Psoas muscle (tissue), 8 donors: ENCODE results near the gene ALS2CL. TPM values are rescaled to one million over a fixed set of nuclear protein-coding genes. Genes with fewer than 3 reads are reported as not detected.

Experiments used
- ATAC-seq, 4 donors: fragments of 200-7000 bp; cut with Tn5 transposase; one replicate each; pipeline ENCODE4 v1.9.1; 2020; ENCODE audit warnings: moderate library complexity in 3 of 4, mild to moderate bottlenecking in 2 of 4
- DNase-seq, 2 donors: peaks; one replicate each; pipeline ENCODE4 v3.0.0-alpha.2; 2020
- H3K27ac ChIP-seq: fragments of 200-600 bp; one replicate; pipeline ENCODE4 v1.8.0; 2022
- H3K27me3 ChIP-seq, 3 donors: fragments of 200-600 bp in 1 of 3; one replicate each; pipeline versions ENCODE4 v1.6.1 to v1.8.0; 2013 to 2022; ENCODE audit warnings: low read length in 2 of 3, mild to moderate bottlenecking in 2 of 3, moderate library complexity in 1 of 3; ENCODE audit not compliant: insufficient read depth in 3 of 3
- H3K36me3 ChIP-seq, 2 donors: fragments of 200-600 bp in 1 of 2; one replicate each; pipeline versions ENCODE4 v1.6.1 to v1.8.0; 2013 to 2022; ENCODE audit warnings: low read depth in 1 of 2, mild to moderate bottlenecking in 1 of 2, moderate library complexity in 1 of 2; ENCODE audit not compliant: insufficient read depth in 1 of 2
- H3K4me1 ChIP-seq: fragments of 200-600 bp; one replicate; pipeline ENCODE4 v1.8.0; 2022
- H3K4me3 ChIP-seq: fragments of 200-600 bp; one replicate; pipeline ENCODE4 v1.8.0; 2022; ENCODE audit warnings: mild to moderate bottlenecking
- H3K9me3 ChIP-seq: fragments of 200-600 bp; one replicate; pipeline ENCODE4 v1.8.0; 2022
- CTCF ChIP-seq: fragments of 200-600 bp; IDR thresholded peaks from one replicate; pipeline ENCODE4 v1.8.0; 2022; ENCODE audit warnings: antibody characterized with exemption
- WGBS, 3 donors: extraction: QIAGEN DNeasy Blood & Tissue Kit; methylation state at CpG; one replicate each; pipeline versions ENCODE4 v1.1.6 to v1.1.7; 2013; 5-methylcytosine and 5-hydroxymethylcytosine counted together
- intact Hi-C, 2 donors: fragments of 100-400 bp; cut with DNase I; formaldehyde crosslinking; loops; one replicate each; pipeline versions ENCODE4 v1.11.0 to v1.14.2; 2022
- polyA plus RNA-seq, 3 donors: library from polyadenylated mRNA; stranded (reverse); fragments of 200-250 nt; gene quantifications; one replicate each; pipeline ENCODE4 v1.2.3, GENCODE V29; 2013
- total RNA-seq, 4 donors: library from RNA; stranded (reverse); fragmentation: NEBNext Ultra II Directional in 2 of 4; extraction: Animal tissue kit (Norgen Biotek cat#: 25700) in 2 of 4; gene quantifications; one replicate each; pipeline versions ENCODE4 v1.2.1 to v1.2.4, GENCODE V29; 2021 to 2023
- donor health status: healthy with polysubstance abuse.
- donor health status: DM: no; HTN: no; CAD: no; lungs with moderate emphysema.
- donor health status: Bipolar disorder and iron deficiency.
- donor health status: healthy.
- donor health status: DM: yes; HTN: yes; CAD: no.
- donor health status: DM: no; HTN: no; CAD: no.
- donor health status: DM: no; HTN: no; CAD: no.
- donor health status: DM: yes; HTN: yes; CAD: no.

Gene ALS2CL
- total and polyA plus RNA-seq, 7 donors: 5.0 to 10.1 (median 6.3) TPM

- H3K27ac ChIP-seq: peak overlapping the region; percentile 86
- 9 to 14% (median 10%) methylated on average over 36 of the region's 36 CpGs for WGBS, 3 donors
- intact Hi-C loops: loop anchor here (1.0 to 5.0 kb wide), 4 partner anchors 63 to 142 kb away; partner anchors contain the start of gene LRRC2 (in 1 of the 2)
- ATAC-seq: peak; percentile 95 to 97 (median 96)
- TF ChIP-seq CTCF: peak; percentile 99
- H3K4me3 ChIP-seq: peak overlapping the region; percentile 57
- no peaks in the 10 kb centered on the region for H3K27me3 ChIP-seq
- peaks cover 12% of the 10 kb centered on the region for H3K4me1 ChIP-seq
- H3K9me3 ChIP-seq: no peaks in the 10 kb centered on the region
- DNase-seq: peak; percentile 82 to 93
- no peaks in the 10 kb centered on the region for H3K36me3 ChIP-seq
These were observed 63.6 kb downstream of the ALS2CL start for GRCh38 chr3:46629551-46630517.

- WGBS, 3 donors: 42 to 53% (median 50%) methylated on average over 10 of the region's 10 CpGs
- peak overlapping the region; percentile 86 for H3K27ac ChIP-seq
- H3K4me1 ChIP-seq: peaks cover 12% of the 10 kb centered on the region
- DNase-seq (peak in 1 of 2 donors; percentile 55), ATAC-seq (peak in 3 of 4 donors; percentile 25 to 53 (median 42))
- intact Hi-C loops: loop anchor here in 1 of 2 donors (5.0 kb wide), 1 partner anchor 67 kb away; no protein-coding TSS in a partner anchor
- no peaks in the 10 kb centered on the region for H3K9me3 ChIP-seq
- no peaks in the 10 kb centered on the region for H3K27me3 ChIP-seq
- H3K36me3 ChIP-seq: no peaks in the 10 kb centered on the region
- peak overlapping the region; percentile 57 for H3K4me3 ChIP-seq
- TF ChIP-seq CTCF: no peak
These were observed 64.5 kb downstream of the ALS2CL start for GRCh38 chr3:46628901-46629369.

GRCh38 chr3:46627078-46627477 lies 66.4 kb downstream of the ALS2CL start:
- intact Hi-C loops: loop anchor here in 1 of 2 donors (5.0 kb wide), 1 partner anchor 65 kb away; no protein-coding TSS in a partner anchor
- no peak for DNase-seq

GRCh38 chr3:46626039-46626438 lies 67.4 kb downstream of the ALS2CL start:
- no peak overlapping the region for H3K27ac ChIP-seq
- no peak for TF ChIP-seq CTCF
- ATAC-seq (no peak), DNase-seq (no peak)
- intact Hi-C loops: loop anchor here in 1 of 2 donors (5.0 kb wide), 1 partner anchor 64 kb away; no protein-coding TSS in a partner anchor
- H3K9me3 ChIP-seq: no peaks in the 10 kb centered on the region
- H3K4me3 ChIP-seq: no peak overlapping the region
- 94 to 95% (median 94%) methylated on average over 4 of the region's 4 CpGs for WGBS, 3 donors
- no peaks in the 10 kb centered on the region for H3K27me3 ChIP-seq
- H3K4me1 ChIP-seq: peaks cover 12% of the 10 kb centered on the region
- no peaks in the 10 kb centered on the region for H3K36me3 ChIP-seq

More at GRCh38 chr3:46627078-46627477, 66.4 kb downstream of the ALS2CL start:
- H3K4me1 ChIP-seq: peaks cover 12% of the 10 kb centered on the region
- TF ChIP-seq CTCF: no peak
- H3K9me3 ChIP-seq: no peaks in the 10 kb centered on the region
- H3K27ac ChIP-seq: no peak overlapping the region
- ATAC-seq: no peak
- H3K36me3 ChIP-seq: no peaks in the 10 kb centered on the region
- no peak overlapping the region for H3K4me3 ChIP-seq
- WGBS, 3 donors: 95 to 100% (median 97%) methylated on average over 1 of the region's 1 CpG
- no peaks in the 10 kb centered on the region for H3K27me3 ChIP-seq
